HG03432 (cell line): ENCODE measurements around the gene FOXO6.

Experiments
- ATAC-seq: cut with Tn5 transposase; IDR thresholded peaks from one replicate; pipeline ENCODE4 v1.9.1; 2021; ENCODE audit warnings: mild to moderate bottlenecking, moderate library complexity; ENCODE audit not compliant: unreplicated experiment

Gene FOXO6

GRCh38 chr1:41382480-41383090 lies 21.4 kb downstream of the FOXO6 start:
- ATAC-seq, result no peak

GRCh38 chr1:41383094-41383852 lies 22.0 kb downstream of the FOXO6 start:
- no peak for ATAC-seq

GRCh38 chr1:41384579-41384978 lies 23.3 kb downstream of the FOXO6 start:
- ATAC-seq, result no peak

- no peak for ATAC-seq
Measured at GRCh38 chr1:41385398-41386195, 24.4 kb downstream of the FOXO6 start.

- no peak for ATAC-seq
Measured at GRCh38 chr1:41386196-41386663, 25.0 kb downstream of the FOXO6 start.

GRCh38 chr1:41387667-41388091 lies 26.4 kb downstream of the FOXO6 start:
- ATAC-seq, result no peak

- no peak for ATAC-seq
Measured at GRCh38 chr1:41388510-41388909, 27.3 kb downstream of the FOXO6 start.

- no peak for ATAC-seq
Measured at GRCh38 chr1:41389009-41389408, 27.8 kb downstream of the FOXO6 start.

GRCh38 chr1:41390166-41390565 lies 28.9 kb downstream of the FOXO6 start:
- no peak for ATAC-seq

- ATAC-seq, result no peak
Measured at GRCh38 chr1:41390573-41390972, 29.3 kb downstream of the FOXO6 start.

GRCh38 chr1:41391834-41392527 lies 30.7 kb downstream of the FOXO6 start:
- ATAC-seq, result no peak

- ATAC-seq, result no peak
Measured at GRCh38 chr1:41392528-41392924, 31.3 kb downstream of the FOXO6 start.

- no peak for ATAC-seq
Measured at GRCh38 chr1:41393716-41394368, 32.6 kb downstream of the FOXO6 start.

GRCh38 chr1:41394369-41394744 lies 33.1 kb downstream of the FOXO6 start:
- no peak for ATAC-seq

GRCh38 chr1:41394959-41395956 lies 34.0 kb downstream of the FOXO6 start:
- ATAC-seq, result no peak

GRCh38 chr1:41396084-41396483 lies 34.9 kb downstream of the FOXO6 start:
- no peak for ATAC-seq

GRCh38 chr1:41397020-41397419 lies 35.8 kb downstream of the FOXO6 start:
- ATAC-seq, result no peak

- ATAC-seq, result no peak
Measured at GRCh38 chr1:41397753-41398330, 36.6 kb downstream of the FOXO6 start.
